Epithelial cell of proximal tubule (primary cell): ENCODE results near the gene MOGAT1. TPM values are rescaled to one million over a fixed set of nuclear protein-coding genes. Genes with fewer than 3 reads are reported as not detected.
"Not testable (repeated sequence)": the region's sequence is repeated elsewhere in the genome, so short reads cannot be mapped to it uniquely, and the experiment has no call there.

ENCODE experiments used
- DNase-seq: peaks from one replicate; pipeline ENCODE4 v3.0.0-alpha.2; 2011; ENCODE audit warnings: low read depth
- H3K4me3 ChIP-seq: 2 replicates; pipeline ENCODE4 v1.5.1; 2011; ENCODE audit warnings: low read depth, mild to moderate bottlenecking, low read length
- CTCF ChIP-seq: conservative IDR thresholded peaks from 2 replicates; pipeline ENCODE4 v1.5.1; 2012; ENCODE audit warnings: low read depth, mild to moderate bottlenecking, low read length
- total RNA-seq: library from RNA; depleted of rRNA; stranded (reverse); fragments of >200 nt; gene quantifications from 2 replicates; pipeline ENCODE4 v1.2.3, GENCODE V29; 2015

MOGAT1 gene
- total RNA-seq, 1 donor from 2014 or later, result not detected

- H3K4me3 ChIP-seq, result no peak overlapping the region
- no peak for TF ChIP-seq CTCF
- no peak for DNase-seq
Observed at GRCh38 chr2:222751238-222751637, 79.8 kb downstream of the MOGAT1 start.

- no peak for DNase-seq
- no peak overlapping the region for H3K4me3 ChIP-seq
- no peak for TF ChIP-seq CTCF
Observed at GRCh38 chr2:222751821-222752719, 80.6 kb downstream of the MOGAT1 start.

- DNase-seq, result no peak
- no peak for TF ChIP-seq CTCF
- no peak overlapping the region for H3K4me3 ChIP-seq
Observed at GRCh38 chr2:222752746-222753145, 81.3 kb downstream of the MOGAT1 start.

- no peak for DNase-seq
- no peak overlapping the region for H3K4me3 ChIP-seq
- TF ChIP-seq CTCF, result no peak
Observed at GRCh38 chr2:222753251-222753824, 81.9 kb downstream of the MOGAT1 start.

GRCh38 chr2:222754324-222754930 is 83.0 kb downstream of the MOGAT1 start:
- H3K4me3 ChIP-seq, result no peak overlapping the region
- DNase-seq, result no peak
- TF ChIP-seq CTCF, result no peak

- not testable (repeated sequence) for H3K4me3 ChIP-seq, DNase-seq
Observed at GRCh38 chr2:222755593-222755992, 84.1 kb downstream of the MOGAT1 start.

- no peak overlapping the region for H3K4me3 ChIP-seq
- no peak for TF ChIP-seq CTCF
- DNase-seq, result no peak
Observed at GRCh38 chr2:222756362-222756831, 84.9 kb downstream of the MOGAT1 start.
